Smooth muscle cell (in vitro differentiated cells): ENCODE measurements around the gene MEFV. TPM values are rescaled to one million over a fixed set of nuclear protein-coding genes. Genes with fewer than 3 reads are reported as not detected.
"Not testable (repeated sequence)": the region's sequence is repeated elsewhere in the genome, so short reads cannot be mapped to it uniquely, and the experiment has no call there.

Experiments
- DNase-seq: peaks from one replicate; lab custom pipeline; 2025; ENCODE audit not compliant: unreplicated experiment; lab: John Stamatoyannopoulos, UW
- H2AFZ ChIP-seq: fragments of 200-600 bp; sonication (generic); 2 replicates; pipeline ENCODE4 v1.6.0; 2016; ENCODE audit warnings: antibody characterized with exemption, low read depth, mild to moderate bottlenecking
- H3F3A ChIP-seq: fragments of 200-600 bp; sonication (generic); 2 replicates; pipeline ENCODE4 v1.6.0; 2017; ENCODE audit warnings: antibody characterized with exemption, low read depth
- H3K27ac ChIP-seq: fragments of 200-600 bp; sonication (generic); 2 replicates; pipeline ENCODE4 v1.5.1; 2016; ENCODE audit warnings: low read depth, mild to moderate bottlenecking
- H3K27me3 ChIP-seq: fragments of 200-600 bp; sonication (generic); 2 replicates; pipeline ENCODE4 v1.6.1; 2016; ENCODE audit warnings: low read depth, mild to moderate bottlenecking
- H3K36me3 ChIP-seq: fragments of 200-600 bp; sonication (generic); 2 replicates; pipeline ENCODE4 v1.5.1; 2016; ENCODE audit warnings: low read depth
- H3K4me1 ChIP-seq: fragments of 200-600 bp; sonication (generic); 2 replicates; pipeline ENCODE4 v1.5.1; 2016; ENCODE audit warnings: low read depth
- H3K4me2 ChIP-seq: fragments of 200-600 bp; sonication (generic); 2 replicates; pipeline ENCODE4 v1.6.0; 2016; ENCODE audit warnings: mild to moderate bottlenecking
- H3K4me3 ChIP-seq: fragments of 200-600 bp; sonication (generic); 2 replicates; pipeline ENCODE4 v1.5.1; 2016; ENCODE audit warnings: mild to moderate bottlenecking
- H3K79me2 ChIP-seq: fragments of 200-600 bp; sonication (generic); 2 replicates; pipeline ENCODE4 v1.6.0; 2016; ENCODE audit warnings: low read depth, mild to moderate bottlenecking
- H3K9ac ChIP-seq: fragments of 200-600 bp; sonication (generic); 2 replicates; pipeline ENCODE4 v1.6.0; 2016; ENCODE audit warnings: low read depth
- H3K9me3 ChIP-seq: fragments of 200-600 bp; sonication (generic); replicated peaks from 2 replicates; pipeline ENCODE4 v1.5.1; 2016; ENCODE audit warnings: low read depth
- H4K20me1 ChIP-seq: fragments of 200-600 bp; sonication (generic); 2 replicates; pipeline ENCODE4 v1.6.0; 2016; ENCODE audit warnings: low read depth
- WGBS: methylation state at CpG from one replicate; pipeline ENCODE4 v1.1.7; 2016; ENCODE audit warnings: low lambda C conversion rate; 5-methylcytosine and 5-hydroxymethylcytosine counted together
- polyA plus RNA-seq: library from polyadenylated mRNA; unstranded; fragments of >200 nt; fragmentation: Nextera tagmentation; extraction: Ambion mirVana; gene quantifications from 2 replicates; pipeline ENCODE4 v1.2.1, GENCODE V29; 2016
- total RNA-seq: library from RNA; depleted of rRNA; stranded (reverse); fragments of >200 nt; gene quantifications from 2 replicates; pipeline ENCODE4 v1.2.3, GENCODE V29; 2014
- TF ChIP-seq, protein P1 (sequence below): fragments of 200-600 bp; sonication (generic); IDR thresholded peaks from 2 replicates; pipeline ENCODE4 v1.5.1; 2017; ENCODE audit warnings: borderline replicate concordance, mild to moderate bottlenecking, antibody characterized with exemption; ENCODE audit not compliant: insufficient read depth, poor library complexity, severe bottlenecking

Gene MEFV
- total and polyA plus RNA-seq, 2 experiments from 2014 or later = not detected

DNA sequence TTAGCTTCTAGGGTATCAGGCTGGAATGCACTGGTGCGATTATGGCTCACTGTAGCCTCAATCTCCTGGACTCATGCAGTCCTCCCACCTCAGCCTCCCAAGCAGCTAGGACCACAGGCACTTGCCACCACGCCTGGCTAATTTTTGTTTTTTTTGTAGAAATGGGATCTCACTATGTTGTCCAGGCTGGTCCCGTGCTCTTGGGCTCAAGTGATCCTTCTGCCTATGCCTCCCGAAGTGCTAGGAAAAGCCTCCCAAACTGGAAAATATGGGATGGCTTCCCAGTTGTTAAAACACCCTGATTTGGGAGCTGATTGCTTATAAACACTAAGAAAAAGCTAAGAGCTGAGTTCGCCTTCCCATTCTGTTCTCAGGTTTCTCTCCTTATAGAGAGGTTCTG lies 20.2 kb upstream of the MEFV start:
- Histone ChIP-seq H3K27ac (no peak overlapping the region), H3K36me3 (no peaks in the 10 kb centered on the region), H3K4me2 (no peak overlapping the region), H3K9me3 (no peaks in the 10 kb centered on the region), H3K79me2 (no peaks in the 10 kb centered on the region), H3K4me3 (no peak overlapping the region), H3K9ac (no peak overlapping the region), H3K4me1 (no peaks in the 10 kb centered on the region), H4K20me1 (no peaks in the 10 kb centered on the region), H3K27me3 (peaks cover 16% of the 10 kb centered on the region), H2AFZ (no peak overlapping the region), H3F3A (no peaks in the 10 kb centered on the region)
- WGBS = 89% methylated on average over 5 of the region's 5 CpGs
- DNase-seq = no peak
- TF ChIP-seq, protein P1, sequence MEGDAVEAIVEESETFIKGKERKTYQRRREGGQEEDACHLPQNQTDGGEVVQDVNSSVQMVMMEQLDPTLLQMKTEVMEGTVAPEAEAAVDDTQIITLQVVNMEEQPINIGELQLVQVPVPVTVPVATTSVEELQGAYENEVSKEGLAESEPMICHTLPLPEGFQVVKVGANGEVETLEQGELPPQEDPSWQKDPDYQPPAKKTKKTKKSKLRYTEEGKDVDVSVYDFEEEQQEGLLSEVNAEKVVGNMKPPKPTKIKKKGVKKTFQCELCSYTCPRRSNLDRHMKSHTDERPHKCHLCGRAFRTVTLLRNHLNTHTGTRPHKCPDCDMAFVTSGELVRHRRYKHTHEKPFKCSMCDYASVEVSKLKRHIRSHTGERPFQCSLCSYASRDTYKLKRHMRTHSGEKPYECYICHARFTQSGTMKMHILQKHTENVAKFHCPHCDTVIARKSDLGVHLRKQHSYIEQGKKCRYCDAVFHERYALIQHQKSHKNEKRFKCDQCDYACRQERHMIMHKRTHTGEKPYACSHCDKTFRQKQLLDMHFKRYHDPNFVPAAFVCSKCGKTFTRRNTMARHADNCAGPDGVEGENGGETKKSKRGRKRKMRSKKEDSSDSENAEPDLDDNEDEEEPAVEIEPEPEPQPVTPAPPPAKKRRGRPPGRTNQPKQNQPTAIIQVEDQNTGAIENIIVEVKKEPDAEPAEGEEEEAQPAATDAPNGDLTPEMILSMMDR = no peak

DNA sequence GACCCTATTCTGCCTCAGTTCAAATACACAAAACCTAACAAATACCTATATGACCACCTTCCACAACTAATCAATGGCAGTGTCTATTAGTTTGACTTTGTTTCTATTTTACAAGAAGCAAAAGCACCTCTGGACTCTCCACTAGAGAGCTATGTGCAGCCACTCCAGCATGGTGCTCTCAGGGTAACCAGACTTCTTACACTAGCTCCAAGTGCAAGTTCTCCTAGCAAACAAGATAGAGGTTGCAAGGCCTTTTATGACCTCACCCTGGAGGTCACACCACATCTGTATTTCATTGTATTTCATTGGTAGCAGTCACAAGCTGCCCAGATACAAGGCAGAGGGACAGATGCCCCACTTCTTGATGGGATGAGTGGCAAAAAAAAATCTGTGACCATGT lies 18.5 kb upstream of the MEFV start:
- Histone ChIP-seq H3K27ac (no peak overlapping the region), H3K27me3 (peaks cover 16% of the 10 kb centered on the region), H3F3A (no peaks in the 10 kb centered on the region), H4K20me1 (no peaks in the 10 kb centered on the region), H3K4me2 (no peak overlapping the region), H3K9ac (no peak overlapping the region), H3K36me3 (no peaks in the 10 kb centered on the region), H3K9me3 (no peaks in the 10 kb centered on the region), H2AFZ (no peak overlapping the region), H3K79me2 (no peaks in the 10 kb centered on the region), H3K4me1 (no peaks in the 10 kb centered on the region), H3K4me3 (no peak overlapping the region)
- TF ChIP-seq, protein P1 = no peak
- DNase-seq = no peak

DNA sequence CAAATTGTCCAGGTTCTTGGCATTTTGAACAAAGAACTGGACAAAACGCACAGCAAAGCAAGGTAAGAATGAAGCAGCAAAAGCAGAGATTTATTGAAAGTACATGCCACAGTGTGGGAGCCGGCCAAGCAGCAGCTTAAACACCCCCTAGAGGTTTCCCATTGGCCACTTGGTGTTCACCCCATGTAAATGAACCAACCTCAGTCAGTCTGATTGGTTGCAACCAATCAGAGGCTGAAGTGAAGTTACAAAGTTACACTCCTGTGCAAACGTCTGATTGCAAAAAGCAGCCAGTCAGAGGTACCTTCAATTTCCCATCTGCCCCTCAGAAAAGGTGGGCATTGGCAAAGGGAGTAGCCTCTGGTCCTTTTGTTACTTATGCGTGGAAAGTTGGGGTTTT lies 18.1 kb upstream of the MEFV start:
- DNase-seq = no peak
- H3K4me1 ChIP-seq = no peaks in the 10 kb centered on the region
- no peaks in the 10 kb centered on the region for H4K20me1 ChIP-seq
- no peaks in the 10 kb centered on the region for H3F3A ChIP-seq
- 67% methylated on average over 4 of the region's 4 CpGs for WGBS
- H3K9ac ChIP-seq = no peak overlapping the region
- H3K36me3 ChIP-seq = no peaks in the 10 kb centered on the region
- TF ChIP-seq, protein P1 = no peak
- H3K4me3 ChIP-seq = no peak overlapping the region
- no peaks in the 10 kb centered on the region for H3K9me3 ChIP-seq
- H3K27ac ChIP-seq = no peak overlapping the region
- no peaks in the 10 kb centered on the region for H3K79me2 ChIP-seq
- peaks cover 16% of the 10 kb centered on the region for H3K27me3 ChIP-seq
- no peak overlapping the region for H2AFZ ChIP-seq
- H3K4me2 ChIP-seq = no peak overlapping the region

DNA sequence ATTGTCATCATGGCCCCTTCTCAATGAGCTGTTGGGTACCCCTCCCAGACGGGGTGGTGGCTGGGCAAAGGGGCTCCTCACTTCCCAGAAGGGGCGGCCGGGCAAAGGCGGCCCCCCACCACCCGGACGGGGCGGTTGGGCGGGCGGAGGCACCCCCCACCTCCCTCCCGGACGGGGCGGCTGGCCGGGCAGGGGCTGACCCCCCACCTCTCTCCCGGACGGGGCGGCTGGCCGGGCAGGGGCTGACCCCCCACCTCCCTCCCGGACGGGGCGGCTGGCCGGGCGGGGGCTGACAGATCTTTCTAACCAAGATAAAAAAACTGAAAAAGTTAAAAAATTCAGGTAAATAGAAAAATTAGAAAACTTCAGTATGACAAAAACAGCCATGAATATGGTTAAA lies 14.8 kb upstream of the MEFV start:
- not testable (repeated sequence) for H4K20me1 ChIP-seq, H3K4me2 ChIP-seq, H3K4me3 ChIP-seq, H3K36me3 ChIP-seq, H3K79me2 ChIP-seq, H3K27me3 ChIP-seq, DNase-seq, H3K27ac ChIP-seq, H3K9me3 ChIP-seq, H3K4me1 ChIP-seq, H3F3A ChIP-seq, H3K9ac ChIP-seq, H2AFZ ChIP-seq
- WGBS = 81% methylated on average over 2 of the region's 22 CpGs

DNA sequence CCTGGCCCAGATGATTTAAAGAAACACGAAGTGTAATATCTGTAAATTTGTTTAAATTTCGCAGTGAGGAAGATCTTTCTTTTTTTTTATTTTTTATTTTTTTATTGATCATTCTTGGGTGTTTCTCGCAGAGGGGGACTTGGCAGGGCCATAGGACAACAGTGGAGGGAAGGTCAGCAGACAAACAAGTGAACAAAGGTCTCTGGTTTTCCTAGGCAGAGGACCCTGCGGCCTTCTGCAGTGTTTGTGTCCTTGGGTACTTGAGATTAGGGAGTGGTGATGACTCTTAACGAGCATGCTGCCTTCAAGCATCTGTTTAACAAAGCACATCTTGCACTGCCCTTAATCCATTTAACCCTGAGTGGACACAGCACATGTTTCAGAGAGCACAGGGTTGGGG lies 14.3 kb upstream of the MEFV start:
- not testable (repeated sequence) for H3K4me3 ChIP-seq, H3F3A ChIP-seq, H3K27ac ChIP-seq, DNase-seq, H3K9me3 ChIP-seq, H3K79me2 ChIP-seq, H3K27me3 ChIP-seq, H3K36me3 ChIP-seq, H2AFZ ChIP-seq, H3K9ac ChIP-seq, H3K4me2 ChIP-seq, H3K4me1 ChIP-seq, H4K20me1 ChIP-seq
- 86% methylated on average over 5 of the region's 5 CpGs for WGBS
